ENCODE results near the gene TIRAP. TPM values are rescaled to one million over a fixed set of nuclear protein-coding genes. Genes with fewer than 3 reads are reported as not detected.

The TIRAP gene
- total RNA-seq, 5 donors from 2014 or later (not counting 1 experiment from before 2014, with no cell fraction given) = 11.3 to 23.4 (median 21.9) TPM

DNA sequence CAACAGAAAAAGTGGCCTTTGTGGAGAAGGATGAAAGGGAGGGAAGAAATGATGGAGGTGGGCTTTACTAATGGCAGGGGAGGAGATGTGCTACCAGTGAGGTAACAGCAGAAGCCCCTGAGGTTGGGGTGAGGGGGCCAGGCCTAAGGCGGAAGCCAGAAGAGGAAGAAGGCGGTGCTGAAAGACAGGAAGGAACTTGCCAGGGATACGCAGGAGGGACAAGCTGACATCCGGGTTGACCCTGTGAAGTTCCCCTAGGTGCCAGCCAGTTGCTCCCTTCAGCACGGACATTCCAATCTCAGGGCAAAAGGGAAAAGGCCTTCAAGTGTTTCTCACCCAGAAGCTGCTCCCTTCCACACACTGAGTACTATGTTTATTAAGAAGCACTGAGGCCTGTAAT, 2.3 kb upstream of the TIRAP start:
- Mint-ChIP-seq H3K36me3 (peaks cover 11% of the 10 kb centered on the region), H3K9me3 (no peaks in the 10 kb centered on the region), H3K27ac (peak overlapping the region; percentile 92 to 98), H3K27me3 (no peaks in the 10 kb centered on the region), H3K4me1 (peaks cover 44 to 54% (median 47%) of the 10 kb centered on the region in 3 donors), H3K4me3 (peak overlapping the region in 1 of 3 donors; percentile 95)
- Histone ChIP-seq H3K9me3 (no peaks in the 10 kb centered on the region), H3K27me3 (replicated peaks in 1 of 2; ENCODE audit: control insufficient read depth in 2 of 2, extremely low read depth in 1 of 2, insufficient read depth in 2 of 2, low read length in 1 of 2) (no peaks in the 10 kb centered on the region), H3K4me1 (ENCODE audit: control insufficient read depth in 1 of 2, extremely low read depth in 1 of 2, insufficient read depth in 2 of 2, low read length in 2 of 2) (peaks cover 11 to 51% of the 10 kb centered on the region in 2 experiments), H3K27ac (ENCODE audit: low read length) (peak overlapping the region; percentile 43), H3K4me3 (ENCODE audit: control insufficient read depth in 1 of 2, extremely low read depth in 1 of 2, low read length in 1 of 2) (no peak overlapping the region), H3K36me3 (ENCODE audit: control insufficient read depth in 2 of 2, extremely low read depth in 1 of 2, insufficient read depth in 1 of 2, low read length in 1 of 2) (peaks cover 7 to 11% of the 10 kb centered on the region in 2 donors)
- POLR2A ChIA-PET = no interaction called here
- 37% methylated on average over 4 of the region's 5 CpGs for WGBS (ENCODE audit: insufficient coverage)
- DNase-seq (peak in 2 of 35 experiments; percentile 23 to 25), ATAC-seq (replicated peaks in 1 of 4) (no peak)
- CTCF ChIA-PET = interaction anchor here in 1 of 2 donors (1.0 kb wide), 1 partner anchor 30 kb away, joined by 4 read pairs; no protein-coding TSS in a partner anchor

DNA sequence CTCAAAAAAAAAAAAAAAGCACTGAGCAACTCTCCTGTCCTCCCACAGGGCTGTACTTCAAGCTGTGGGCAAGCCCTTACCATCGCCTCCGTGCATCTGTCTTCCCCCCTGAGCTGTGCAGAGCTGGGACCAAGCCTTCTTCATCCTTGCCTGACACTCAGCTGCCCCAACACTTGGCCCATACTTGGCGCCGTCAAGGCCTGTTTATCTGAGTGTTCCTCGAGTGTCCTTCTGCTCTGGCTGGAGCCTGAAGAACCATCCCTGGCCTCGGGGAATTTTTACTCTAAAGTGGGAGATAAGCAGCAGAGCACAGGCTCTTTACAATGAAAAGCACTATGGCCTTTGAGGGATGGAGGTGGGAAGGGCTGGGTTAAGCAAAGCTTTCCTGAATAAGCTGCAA, 1.6 kb upstream of the TIRAP start:
- H3K9me3 ChIP-seq = no peaks in the 10 kb centered on the region
- 100% methylated on average over 2 of the region's 6 CpGs for WGBS (ENCODE audit: insufficient coverage)
- peaks cover 6 to 7% of the 10 kb centered on the region in 2 donors for H3K36me3 ChIP-seq (ENCODE audit: control insufficient read depth in 2 of 2, extremely low read depth in 1 of 2, insufficient read depth in 1 of 2, low read length in 1 of 2)
- no peaks in the 10 kb centered on the region for H3K27me3 ChIP-seq (replicated peaks in 1 of 2; ENCODE audit: control insufficient read depth in 2 of 2, extremely low read depth in 1 of 2, insufficient read depth in 2 of 2, low read length in 1 of 2)
- peaks cover 11 to 52% of the 10 kb centered on the region in 2 experiments for H3K4me1 ChIP-seq (ENCODE audit: control insufficient read depth in 1 of 2, extremely low read depth in 1 of 2, insufficient read depth in 2 of 2, low read length in 2 of 2)
- DNase-seq = no peak
- H3K36me3 Mint-ChIP-seq = peaks cover 9% of the 10 kb centered on the region
- peaks cover 43 to 55% (median 48%) of the 10 kb centered on the region in 3 donors for H3K4me1 Mint-ChIP-seq
- H3K27ac Mint-ChIP-seq = peak overlapping the region; percentile 95 to 98
- H3K9me3 Mint-ChIP-seq = no peaks in the 10 kb centered on the region
- peak overlapping the region; percentile 86 to 95 (median 90) for H3K4me3 Mint-ChIP-seq
- no peaks in the 10 kb centered on the region for H3K27me3 Mint-ChIP-seq
- no peak overlapping the region for H3K4me3 ChIP-seq (ENCODE audit: control insufficient read depth in 1 of 2, extremely low read depth in 1 of 2, low read length in 1 of 2)
- ChIA-PET POLR2A (interaction anchor here in 1 of 2 donors (1.1 kb wide), 1 partner anchor 38 kb away, joined by 5 read pairs; no protein-coding TSS in a partner anchor), CTCF (interaction anchor here in 1 of 2 donors (1.0 kb wide), 1 partner anchor 30 kb away, joined by 4 read pairs; no protein-coding TSS in a partner anchor)
- no peak overlapping the region for H3K27ac ChIP-seq (ENCODE audit: low read length)
- no peak for ATAC-seq (replicated peaks in 1 of 4)

DNA sequence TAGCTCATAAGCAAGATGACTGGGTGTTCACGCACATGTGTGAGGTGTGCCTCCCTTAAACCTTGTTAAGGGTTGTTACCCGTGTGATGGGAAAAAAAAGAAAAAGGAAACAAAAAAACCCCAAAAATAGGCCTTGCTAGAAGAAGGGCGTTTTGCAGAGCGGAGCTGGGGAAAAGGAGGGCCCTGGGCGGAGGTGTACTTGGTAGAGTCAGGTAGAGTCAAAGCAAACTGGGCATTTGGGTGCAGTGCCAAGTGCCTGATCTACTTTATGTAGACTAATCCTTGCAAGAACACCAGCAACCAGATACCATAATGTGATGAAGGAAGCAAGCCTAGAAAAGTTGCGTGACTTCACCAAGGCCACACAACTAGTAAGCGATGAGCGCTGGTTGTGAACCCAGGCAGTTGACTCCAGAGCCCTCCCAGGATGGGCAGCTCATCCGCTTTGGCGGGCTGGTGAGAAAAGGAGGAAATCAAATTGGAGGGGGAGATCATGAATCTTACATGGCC, 1.2 kb upstream of the TIRAP start:
- Histone ChIP-seq H3K27ac (ENCODE audit: low read length) (peak overlapping the region; percentile 77), H3K9me3 (no peaks in the 10 kb centered on the region), H3K4me1 (ENCODE audit: control insufficient read depth in 1 of 2, extremely low read depth in 1 of 2, insufficient read depth in 2 of 2, low read length in 2 of 2) (peaks cover 11 to 52% of the 10 kb centered on the region in 2 experiments), H3K4me3 (ENCODE audit: control insufficient read depth in 1 of 2, extremely low read depth in 1 of 2, low read length in 1 of 2) (no peak overlapping the region), H3K36me3 (ENCODE audit: control insufficient read depth in 2 of 2, extremely low read depth in 1 of 2, insufficient read depth in 1 of 2, low read length in 1 of 2) (peaks cover 6 to 7% of the 10 kb centered on the region in 2 donors), H3K27me3 (replicated peaks in 1 of 2; ENCODE audit: control insufficient read depth in 2 of 2, extremely low read depth in 1 of 2, insufficient read depth in 2 of 2, low read length in 1 of 2) (no peaks in the 10 kb centered on the region)
- ATAC-seq (replicated peaks in 1 of 4) (no peak), DNase-seq (peak in 1 of 35 experiments; percentile 13)
- Mint-ChIP-seq H3K4me3 (peak overlapping the region; percentile 86 to 95 (median 90)), H3K4me1 (peaks cover 45 to 56% (median 48%) of the 10 kb centered on the region in 3 donors), H3K36me3 (peaks cover 9% of the 10 kb centered on the region), H3K27me3 (no peaks in the 10 kb centered on the region), H3K27ac (peak overlapping the region; percentile 95 to 98), H3K9me3 (no peaks in the 10 kb centered on the region)
- ChIA-PET CTCF (interaction anchor here in 1 of 2 donors (1.0 kb wide), 1 partner anchor 29 kb away, joined by 4 read pairs; no protein-coding TSS in a partner anchor), POLR2A (interaction anchor here in 1 of 2 donors (1.1 kb wide), 1 partner anchor 37 kb away, joined by 5 read pairs; no protein-coding TSS in a partner anchor)
- WGBS (ENCODE audit: insufficient coverage) = 100% methylated on average over 3 of the region's 10 CpGs

DNA sequence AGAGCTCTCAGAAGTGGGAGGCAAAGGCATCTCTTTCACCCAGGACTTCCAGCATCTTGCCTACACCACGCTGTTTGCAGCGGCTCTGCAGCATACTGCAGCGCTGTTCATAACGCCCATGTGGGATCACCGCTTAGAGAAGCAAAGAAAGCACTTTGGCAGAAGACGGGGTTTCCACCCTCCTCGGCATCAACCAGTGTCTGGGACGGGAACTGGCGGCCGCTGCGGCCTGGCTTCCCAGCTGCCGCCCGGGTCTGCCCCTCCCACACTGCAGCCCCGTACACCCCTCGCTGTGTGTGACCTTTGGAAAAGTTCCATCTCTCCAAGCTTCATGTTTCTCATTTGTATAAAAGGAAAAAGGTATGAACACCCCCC, 545 bp upstream of the TIRAP start:
- H3K4me3 Mint-ChIP-seq = peak overlapping the region; percentile 86 to 95 (median 90)
- H3K27ac Mint-ChIP-seq = peak overlapping the region; percentile 95 to 98
- no peaks in the 10 kb centered on the region for H3K9me3 Mint-ChIP-seq
- Histone ChIP-seq H3K36me3 (ENCODE audit: control insufficient read depth in 2 of 2, extremely low read depth in 1 of 2, insufficient read depth in 1 of 2, low read length in 1 of 2) (peaks cover 0 to 5% of the 10 kb centered on the region in 2 donors), H3K9me3 (no peaks in the 10 kb centered on the region), H3K27me3 (replicated peaks in 1 of 2; ENCODE audit: control insufficient read depth in 2 of 2, extremely low read depth in 1 of 2, insufficient read depth in 2 of 2, low read length in 1 of 2) (no peaks in the 10 kb centered on the region), H3K4me3 (ENCODE audit: control insufficient read depth in 1 of 2, extremely low read depth in 1 of 2, low read length in 1 of 2) (peak overlapping the region; percentile 64 to 79), H3K27ac (ENCODE audit: low read length) (peak overlapping the region; percentile 77), H3K4me1 (ENCODE audit: control insufficient read depth in 1 of 2, extremely low read depth in 1 of 2, insufficient read depth in 2 of 2, low read length in 2 of 2) (peaks cover 11 to 52% of the 10 kb centered on the region in 2 experiments)
- WGBS (ENCODE audit: insufficient coverage) = 10% methylated on average over 7 of the region's 15 CpGs
- H3K36me3 Mint-ChIP-seq = peaks cover 9% of the 10 kb centered on the region
- ATAC-seq (replicated peaks in 1 of 4) (peak; percentile 46 to 69 (median 56)), DNase-seq (peak in 30 of 35 experiments; percentile 18 to 64 (median 36))
- CTCF ChIA-PET = no interaction called here
- POLR2A ChIA-PET = interaction anchor here (0.6 to 1.1 kb wide), 3 partner anchors 10 to 37 kb away, joined by 4 to 5 read pairs (median 4); no protein-coding TSS in a partner anchor
- no peaks in the 10 kb centered on the region for H3K27me3 Mint-ChIP-seq
- H3K4me1 Mint-ChIP-seq = peaks cover 47 to 59% (median 48%) of the 10 kb centered on the region in 3 donors

DNA sequence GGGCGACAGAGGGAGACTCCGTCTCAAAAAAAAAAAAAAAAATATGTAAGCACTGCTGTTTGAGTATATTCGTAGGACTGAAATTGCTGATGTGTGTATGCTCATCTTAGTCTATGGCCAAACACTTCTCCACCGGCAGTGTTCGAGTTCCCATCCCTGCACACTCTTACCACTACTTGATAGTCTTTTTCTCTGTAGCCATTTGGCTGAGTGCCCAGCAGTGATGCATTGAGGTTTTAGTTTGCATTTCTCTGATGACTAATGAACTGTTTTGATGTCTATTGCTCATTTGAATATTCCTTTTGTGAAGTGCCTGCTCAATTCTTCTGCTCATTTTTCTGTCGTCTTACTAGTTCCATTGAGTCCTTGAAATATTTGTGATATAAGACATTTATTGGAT, 1.9 kb downstream of the TIRAP start:
- CTCF ChIA-PET = interaction anchor here in 1 of 2 donors (0.6 kb wide), 1 partner anchor 716 kb away, joined by 4 read pairs; no protein-coding TSS in a partner anchor
- DNase-seq = peak; percentile 53 to 88 (median 73)
- Mint-ChIP-seq H3K9me3 (no peaks in the 10 kb centered on the region), H3K27ac (peak overlapping the region; percentile 61 to 77), H3K27me3 (no peaks in the 10 kb centered on the region), H3K4me3 (peak overlapping the region; percentile 78 to 95 (median 86)), H3K4me1 (peaks cover 47 to 52% (median 47%) of the 10 kb centered on the region in 3 donors), H3K36me3 (peaks cover 9% of the 10 kb centered on the region)
- no peak overlapping the region for H3K27ac ChIP-seq (ENCODE audit: low read length)
- H3K27me3 ChIP-seq (replicated peaks in 1 of 2; ENCODE audit: control insufficient read depth in 2 of 2, extremely low read depth in 1 of 2, insufficient read depth in 2 of 2, low read length in 1 of 2) = no peaks in the 10 kb centered on the region
- POLR2A ChIA-PET = no interaction called here
- no CpG with 5 or more reads among the region's 6 CpGs for WGBS (ENCODE audit: insufficient coverage)
- H3K36me3 ChIP-seq (ENCODE audit: control insufficient read depth in 2 of 2, extremely low read depth in 1 of 2, insufficient read depth in 1 of 2, low read length in 1 of 2) = peaks cover 0 to 9% of the 10 kb centered on the region in 2 donors
- H3K4me3 ChIP-seq (ENCODE audit: control insufficient read depth in 1 of 2, extremely low read depth in 1 of 2, low read length in 1 of 2) = peak overlapping the region in 1 of 2 donors; percentile 4
- ATAC-seq (replicated peaks in 1 of 4) = peak; percentile 20 to 49 (median 42)
- peaks cover 11 to 52% of the 10 kb centered on the region in 2 experiments for H3K4me1 ChIP-seq (ENCODE audit: control insufficient read depth in 1 of 2, extremely low read depth in 1 of 2, insufficient read depth in 2 of 2, low read length in 2 of 2)
- H3K9me3 ChIP-seq = no peaks in the 10 kb centered on the region

DNA sequence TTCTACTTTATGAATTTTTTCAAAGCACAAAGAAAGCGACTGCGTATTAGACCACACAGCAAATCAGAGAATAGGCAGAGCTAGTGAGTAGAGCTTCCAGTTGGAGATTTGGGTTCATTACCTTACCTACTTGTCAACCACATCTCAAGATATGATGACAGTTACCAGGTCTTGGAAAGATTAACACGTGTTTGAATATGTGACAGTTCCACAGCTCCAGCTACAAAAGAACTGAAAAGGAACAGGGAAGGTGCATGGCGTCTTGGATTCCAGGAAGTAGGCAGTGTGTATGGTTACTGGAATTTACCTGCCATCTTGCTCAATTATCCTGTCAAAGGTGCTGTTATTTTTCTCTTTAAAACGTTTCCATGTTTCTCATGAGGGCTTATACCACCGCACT, 5.3 kb downstream of the TIRAP start:
- Histone ChIP-seq H3K4me3 (ENCODE audit: control insufficient read depth in 1 of 2, extremely low read depth in 1 of 2, low read length in 1 of 2) (no peak overlapping the region), H3K27ac (ENCODE audit: low read length) (no peak overlapping the region), H3K4me1 (ENCODE audit: control insufficient read depth in 1 of 2, extremely low read depth in 1 of 2, insufficient read depth in 2 of 2, low read length in 2 of 2) (peaks cover 3 to 23% of the 10 kb centered on the region in 2 experiments), H3K9me3 (no peaks in the 10 kb centered on the region), H3K27me3 (replicated peaks in 1 of 2; ENCODE audit: control insufficient read depth in 2 of 2, extremely low read depth in 1 of 2, insufficient read depth in 2 of 2, low read length in 1 of 2) (no peaks in the 10 kb centered on the region), H3K36me3 (ENCODE audit: control insufficient read depth in 2 of 2, extremely low read depth in 1 of 2, insufficient read depth in 1 of 2, low read length in 1 of 2) (peaks cover 5 to 39% of the 10 kb centered on the region in 2 donors)
- no peak overlapping the region for H3K27ac Mint-ChIP-seq
- H3K27me3 Mint-ChIP-seq = no peaks in the 10 kb centered on the region
- POLR2A ChIA-PET = no interaction called here
- 89% methylated on average over 2 of the region's 6 CpGs for WGBS (ENCODE audit: insufficient coverage)
- DNase-seq = no peak
- ATAC-seq (replicated peaks in 1 of 4) = no peak
- H3K36me3 Mint-ChIP-seq = peaks cover 33% of the 10 kb centered on the region
- no peaks in the 10 kb centered on the region for H3K9me3 Mint-ChIP-seq
- no peak overlapping the region for H3K4me3 Mint-ChIP-seq
- peaks cover 23 to 27% (median 24%) of the 10 kb centered on the region in 3 donors for H3K4me1 Mint-ChIP-seq
- CTCF ChIA-PET = no interaction called here

Measured in T-cell (primary cell).